ENCODE results near the gene HMCN2. TPM values are rescaled to one million over a fixed set of nuclear protein-coding genes. Genes with fewer than 3 reads are reported as not detected.

Gene HMCN2
- polyA plus RNA-seq, 3 donors, result 1.2 to 1.8 (median 1.6) TPM

DNA sequence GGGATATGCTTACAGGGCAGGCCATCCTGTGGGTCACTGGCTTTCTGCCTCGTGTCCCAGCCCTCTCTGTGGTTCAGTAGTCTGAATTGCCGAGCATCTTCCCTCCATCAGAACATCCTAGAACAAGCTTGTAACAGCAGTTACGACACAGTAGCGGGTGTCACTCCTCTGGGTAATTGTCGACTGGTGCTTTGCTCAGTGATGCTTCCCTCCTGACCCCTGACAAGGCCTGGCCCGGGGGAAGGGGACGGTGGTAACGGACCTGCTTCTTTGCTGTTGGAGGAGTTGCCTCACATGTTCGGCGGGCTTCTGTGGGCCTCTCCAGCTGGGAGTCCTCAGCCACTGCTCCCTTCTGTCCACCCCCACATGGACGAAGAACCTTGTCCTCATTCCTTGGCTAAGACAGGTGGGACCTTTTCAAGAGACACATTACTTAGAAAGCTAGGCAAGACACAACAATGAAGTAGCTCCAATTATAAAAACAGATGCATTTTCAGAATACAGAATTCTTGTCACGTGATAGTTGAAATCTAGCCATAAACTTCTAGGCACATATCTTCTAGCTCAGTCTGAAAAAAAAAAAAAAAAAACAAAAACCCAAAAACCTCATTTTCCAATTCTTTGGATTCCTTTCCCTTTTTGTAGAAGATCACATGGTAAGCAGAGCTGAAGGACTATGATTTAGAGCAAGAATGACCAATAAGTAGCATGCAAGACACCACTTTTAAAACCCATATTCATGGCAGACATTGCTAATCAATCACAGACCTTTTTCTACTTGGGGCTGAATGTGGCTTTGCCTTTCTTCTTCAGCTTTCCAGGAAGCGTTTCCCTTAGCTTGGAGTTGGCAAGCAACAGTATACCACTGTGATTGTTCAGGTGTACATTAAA lies 25.0 kb downstream of the HMCN2 start:
- DNase-seq, result no peak

DNA sequence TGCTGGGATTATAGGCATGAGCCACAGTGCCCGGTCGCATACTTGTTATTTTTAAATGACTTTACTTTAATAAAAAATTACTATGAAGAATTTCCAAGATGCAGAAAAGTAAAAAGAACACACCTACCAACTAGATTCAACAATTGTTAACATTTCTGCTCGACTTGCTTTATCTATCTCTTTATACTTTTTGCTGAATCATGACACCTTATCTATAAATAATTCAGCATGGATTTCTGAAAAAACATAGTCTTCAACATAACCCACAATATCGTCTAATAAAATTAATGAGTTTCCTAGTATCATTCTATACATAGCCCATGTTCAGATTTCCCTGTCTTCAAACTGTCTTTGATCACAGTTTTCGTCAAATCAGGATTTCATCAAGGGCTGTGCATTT lies 25.9 kb downstream of the HMCN2 start:
- no peak for DNase-seq

DNA sequence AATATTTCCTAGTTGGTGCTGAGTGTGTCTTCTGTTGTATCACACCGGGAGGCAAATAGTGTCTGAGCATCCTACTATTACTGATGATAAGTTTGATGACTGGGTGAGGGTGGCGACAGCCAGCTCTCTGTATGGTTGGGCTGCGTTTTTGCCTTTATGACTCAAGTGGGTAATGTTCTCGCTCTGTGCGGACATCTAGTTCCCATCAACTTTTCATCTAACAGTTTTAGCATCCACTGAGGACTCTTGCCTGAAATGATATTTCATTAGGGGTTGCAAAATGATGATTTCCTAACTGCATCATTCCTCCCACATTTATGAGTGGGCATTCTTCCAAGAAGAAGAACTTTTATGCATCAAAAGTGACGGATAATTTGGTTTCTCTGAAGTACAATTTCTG lies 26.5 kb downstream of the HMCN2 start:
- no peak for DNase-seq

- no peak for DNase-seq
Measured at GRCh38 chr9:130294664-130295063, 29.1 kb downstream of the HMCN2 start.

GRCh38 chr9:130295431-130295830 lies 29.9 kb downstream of the HMCN2 start:
- DNase-seq, result no peak

DNA sequence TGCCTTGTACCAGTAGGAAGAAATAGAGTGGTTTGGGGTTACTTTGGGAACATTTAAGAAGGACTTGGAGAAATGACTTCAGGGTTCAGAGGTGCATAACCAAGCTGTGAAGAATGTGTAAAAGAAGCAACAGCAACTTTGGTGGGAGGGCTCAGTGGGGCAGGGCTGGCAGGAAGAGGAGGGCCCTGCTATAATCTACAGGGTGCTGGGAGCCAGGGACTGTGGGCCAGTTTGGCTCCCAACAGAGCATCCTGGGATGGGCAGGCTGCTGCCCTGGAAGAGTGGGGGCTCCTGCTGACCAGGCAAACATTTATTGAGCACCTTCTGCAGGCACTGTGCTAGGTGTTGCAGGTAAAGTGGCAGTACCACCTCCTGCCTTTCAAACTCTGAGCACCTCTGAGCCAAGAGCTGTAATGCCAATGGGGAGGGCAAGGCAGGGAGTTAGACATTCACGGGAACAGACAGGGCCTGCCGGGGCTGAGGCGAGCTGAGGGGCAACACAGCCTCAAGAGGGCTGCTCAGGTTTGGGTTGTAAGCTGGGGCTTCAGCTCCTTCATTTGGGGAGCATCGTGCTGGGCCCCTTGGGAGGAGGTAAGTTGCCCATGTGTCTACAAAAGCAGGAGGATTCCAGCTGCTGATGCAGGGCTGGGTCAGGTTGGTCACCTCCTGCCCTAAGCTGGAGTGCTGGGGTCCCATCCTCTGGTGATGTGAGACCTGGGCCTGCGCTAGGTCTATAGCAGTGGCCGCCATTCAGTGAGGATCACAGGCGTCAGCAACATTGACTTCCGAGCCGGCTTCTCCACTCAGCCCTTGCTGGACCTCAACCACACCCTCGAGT lies 30.6 kb downstream of the HMCN2 start:
- no peak for DNase-seq

DNA sequence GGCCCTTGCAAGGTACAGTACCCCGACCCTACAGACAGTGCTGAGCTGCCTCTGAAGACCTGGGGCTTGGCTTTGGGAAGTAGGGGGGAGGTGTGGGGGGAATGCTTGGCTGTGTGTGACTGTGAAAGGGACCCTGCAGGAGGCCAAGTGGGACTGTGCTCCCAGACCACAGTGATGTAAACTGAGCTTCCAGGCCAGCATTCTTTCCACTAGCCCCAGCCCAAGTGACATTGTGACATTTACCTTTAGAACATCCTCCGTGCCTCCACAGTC lies 31.2 kb downstream of the HMCN2 start:
- no peak for DNase-seq

DNA sequence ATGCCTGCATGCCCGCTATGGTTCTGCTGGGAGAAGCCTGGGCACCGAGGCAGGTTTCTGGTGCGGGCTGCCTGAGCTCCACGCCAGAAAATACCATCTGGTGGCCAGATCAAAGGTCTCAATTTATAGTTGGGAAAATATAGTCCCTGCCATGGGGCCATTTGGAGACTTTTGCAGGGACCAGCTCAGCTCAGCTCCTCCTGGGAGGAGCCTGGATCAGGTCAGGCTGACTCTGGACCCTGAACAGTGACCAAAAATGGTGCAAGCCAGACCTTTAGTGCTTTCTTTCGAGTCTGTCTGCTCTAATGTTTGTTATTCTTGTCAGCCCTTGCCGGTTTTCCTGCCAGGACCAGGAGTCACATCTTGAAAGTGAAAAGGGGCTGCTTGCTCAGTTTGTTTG lies 31.8 kb downstream of the HMCN2 start:
- no peak for DNase-seq

GRCh38 chr9:130298662-130299279 lies 33.2 kb downstream of the HMCN2 start:
- DNase-seq, result peak; percentile 53

DNA sequence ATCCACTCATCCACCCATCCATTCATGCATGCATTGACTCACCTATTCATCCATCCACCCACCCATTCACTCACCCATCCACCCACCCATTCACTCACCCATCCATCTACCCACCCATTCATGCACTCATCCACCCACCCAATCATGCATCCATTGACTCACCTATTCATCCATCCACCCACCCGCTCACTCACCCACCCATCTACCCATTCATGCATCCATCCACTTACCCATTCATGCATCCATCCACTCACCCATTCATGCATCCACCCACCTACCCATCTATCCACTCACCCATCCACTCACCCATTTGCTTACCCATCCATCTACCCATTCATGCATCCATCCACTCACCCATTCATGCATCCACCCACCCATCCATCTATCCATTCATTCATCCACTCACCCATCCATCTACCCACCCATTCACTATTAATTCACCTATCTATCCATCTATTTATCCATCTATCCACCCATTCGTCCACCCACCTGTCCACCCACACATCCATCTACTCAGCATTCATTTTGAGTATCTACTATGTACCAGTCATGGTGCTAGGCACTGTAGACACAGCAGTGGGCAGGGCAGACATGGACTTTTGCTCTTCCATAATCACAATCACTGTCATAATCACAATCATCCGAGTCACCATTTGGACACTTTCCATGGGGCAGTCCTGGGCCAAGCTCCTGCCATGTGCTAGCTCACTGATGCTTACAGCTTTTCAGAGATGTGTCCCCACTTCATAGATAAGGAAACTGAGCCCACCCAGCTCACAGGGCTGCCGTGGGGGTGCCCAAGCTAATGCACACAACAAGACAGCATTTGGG lies 34.4 kb downstream of the HMCN2 start:
- no peak for DNase-seq

DNA sequence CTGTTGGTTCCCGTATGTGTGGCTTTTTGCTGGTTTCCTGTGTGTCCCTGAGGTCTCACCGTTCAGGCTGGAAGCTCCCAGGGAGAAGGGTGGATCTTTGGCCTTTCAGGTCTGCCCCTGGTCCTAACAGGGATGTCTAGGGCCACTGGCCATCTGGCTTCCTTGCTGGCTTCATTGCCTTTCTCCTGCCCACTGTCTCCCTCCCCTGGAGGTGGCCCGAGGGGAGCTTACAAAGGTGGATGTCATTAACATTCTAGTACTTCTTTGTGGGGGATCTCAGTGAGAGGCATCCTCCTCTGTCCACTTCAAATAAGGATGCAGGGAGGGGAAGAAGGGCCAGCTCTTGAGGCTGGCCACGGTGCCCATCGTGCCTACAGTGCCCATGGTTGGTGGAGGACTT lies 35.2 kb downstream of the HMCN2 start:
- DNase-seq, result no peak

DNA sequence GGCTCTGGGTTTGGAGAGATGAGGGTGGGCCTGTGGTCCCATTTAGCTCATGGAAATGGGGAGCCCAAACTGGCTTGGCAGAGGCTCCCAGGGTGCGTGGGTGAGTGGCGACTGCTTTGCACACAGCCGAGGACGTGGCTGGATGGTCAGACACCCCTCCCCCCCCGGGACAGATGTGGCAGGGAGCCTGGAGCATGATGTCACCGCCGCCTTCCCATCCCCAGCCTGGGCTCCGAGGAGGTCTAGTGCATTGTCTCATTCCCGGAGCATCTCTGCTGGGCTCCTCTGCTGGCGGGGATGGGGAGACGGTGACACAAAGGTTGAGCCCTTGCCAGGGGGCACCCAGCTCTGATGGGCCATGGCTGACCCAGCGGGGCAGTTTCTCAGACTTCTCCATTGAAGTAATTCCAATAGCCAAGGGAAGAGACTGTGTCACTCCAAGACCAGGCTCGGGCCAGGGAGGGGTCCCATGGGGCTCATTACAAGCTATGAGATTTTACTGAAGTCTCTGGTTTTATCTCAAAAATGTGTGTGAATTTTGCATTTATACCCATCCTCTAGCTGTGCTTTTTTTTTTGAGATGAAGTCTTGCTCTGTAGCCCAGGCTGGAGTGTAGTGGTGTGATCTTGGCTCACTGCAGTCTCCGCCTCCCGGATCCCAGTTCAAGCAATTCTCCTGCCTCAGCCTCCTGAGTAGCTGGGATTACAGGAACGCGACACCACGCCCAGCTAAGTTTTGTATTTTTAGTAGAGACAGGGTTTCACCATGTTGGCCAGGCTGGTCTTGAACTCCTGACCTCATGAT lies 36.1 kb downstream of the HMCN2 start:
- DNase-seq, result no peak

GRCh38 chr9:130302785-130303612 lies 37.4 kb downstream of the HMCN2 start:
- DNase-seq, result no peak

- DNase-seq, result no peak
Measured at GRCh38 chr9:130303613-130304055, 38.1 kb downstream of the HMCN2 start.

DNA sequence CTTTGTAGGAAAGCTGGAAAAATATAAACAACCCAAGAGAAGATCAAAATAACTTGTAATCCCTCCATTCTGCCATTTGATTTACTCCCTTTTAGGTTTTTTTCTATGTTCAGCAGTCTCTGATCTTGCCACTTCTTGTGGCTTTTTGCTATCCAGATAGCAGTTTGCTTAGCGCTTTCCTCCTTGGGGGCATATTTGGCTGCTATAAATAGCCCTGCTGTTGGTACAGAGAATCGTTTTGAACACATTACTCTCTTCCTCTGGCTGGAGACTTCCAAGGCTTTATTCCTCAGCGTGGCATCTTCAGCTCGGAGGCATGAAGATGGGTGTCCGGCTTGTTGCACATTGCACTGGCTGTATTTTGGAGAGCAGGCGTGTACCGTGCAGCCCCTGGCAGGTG lies 38.6 kb downstream of the HMCN2 start:
- DNase-seq, result no peak

- DNase-seq, result no peak
Measured at GRCh38 chr9:130304643-130305042, 39.1 kb downstream of the HMCN2 start.

- no peak for DNase-seq
Measured at GRCh38 chr9:130305381-130305780, 39.8 kb downstream of the HMCN2 start.

DNA sequence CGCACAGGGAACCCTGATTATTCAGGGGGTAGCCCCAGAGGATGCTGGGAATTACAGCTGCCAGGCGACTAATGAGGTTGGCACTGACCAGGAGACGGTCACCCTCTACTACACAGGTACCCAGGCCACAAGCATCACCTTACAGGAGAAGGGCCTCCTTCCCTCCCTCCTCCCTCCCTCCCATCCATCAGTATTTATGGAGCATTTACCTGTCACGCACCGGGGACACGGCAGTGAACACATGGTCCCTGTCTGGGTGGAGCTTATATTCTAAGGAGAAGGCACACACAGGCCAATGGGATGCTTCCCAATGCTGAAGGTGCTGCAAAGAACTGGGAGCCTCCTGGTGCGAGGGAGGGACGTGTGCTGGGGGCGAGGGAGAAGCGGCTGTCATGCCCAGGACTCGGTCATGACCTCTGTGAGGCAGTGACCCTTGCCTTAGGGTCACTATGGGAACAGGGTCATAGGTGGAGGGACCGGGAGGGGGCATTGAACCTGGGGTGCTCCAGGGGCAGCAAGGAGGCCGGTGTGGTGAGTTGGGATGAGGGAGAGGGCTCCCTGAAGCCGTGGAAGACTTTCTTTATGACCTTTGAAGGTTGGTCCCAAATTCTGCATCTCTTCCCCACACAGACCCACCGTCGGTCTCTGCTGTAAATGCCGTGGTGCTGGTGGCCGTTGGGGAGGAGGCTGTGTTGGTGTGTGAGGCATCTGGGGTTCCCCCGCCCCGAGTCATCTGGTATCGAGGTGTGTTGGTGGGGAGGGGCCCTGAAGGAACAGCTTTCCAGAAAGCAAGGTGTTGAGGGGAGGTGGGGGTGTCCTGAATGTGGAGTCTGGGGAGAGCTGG lies 41.5 kb downstream of the HMCN2 start:
- peak; percentile 63 for DNase-seq

- no peak for DNase-seq
Measured at GRCh38 chr9:130307667-130307943, 42.0 kb downstream of the HMCN2 start.

Measured in renal pelvis (tissue), 4 donors.